ENCODE measurements around the gene PTX4. TPM values are rescaled to one million over a fixed set of nuclear protein-coding genes. Genes with fewer than 3 reads are reported as not detected.

PTX4 gene
- total RNA-seq, 1 donor from 2014 or later, result not detected

DNA sequence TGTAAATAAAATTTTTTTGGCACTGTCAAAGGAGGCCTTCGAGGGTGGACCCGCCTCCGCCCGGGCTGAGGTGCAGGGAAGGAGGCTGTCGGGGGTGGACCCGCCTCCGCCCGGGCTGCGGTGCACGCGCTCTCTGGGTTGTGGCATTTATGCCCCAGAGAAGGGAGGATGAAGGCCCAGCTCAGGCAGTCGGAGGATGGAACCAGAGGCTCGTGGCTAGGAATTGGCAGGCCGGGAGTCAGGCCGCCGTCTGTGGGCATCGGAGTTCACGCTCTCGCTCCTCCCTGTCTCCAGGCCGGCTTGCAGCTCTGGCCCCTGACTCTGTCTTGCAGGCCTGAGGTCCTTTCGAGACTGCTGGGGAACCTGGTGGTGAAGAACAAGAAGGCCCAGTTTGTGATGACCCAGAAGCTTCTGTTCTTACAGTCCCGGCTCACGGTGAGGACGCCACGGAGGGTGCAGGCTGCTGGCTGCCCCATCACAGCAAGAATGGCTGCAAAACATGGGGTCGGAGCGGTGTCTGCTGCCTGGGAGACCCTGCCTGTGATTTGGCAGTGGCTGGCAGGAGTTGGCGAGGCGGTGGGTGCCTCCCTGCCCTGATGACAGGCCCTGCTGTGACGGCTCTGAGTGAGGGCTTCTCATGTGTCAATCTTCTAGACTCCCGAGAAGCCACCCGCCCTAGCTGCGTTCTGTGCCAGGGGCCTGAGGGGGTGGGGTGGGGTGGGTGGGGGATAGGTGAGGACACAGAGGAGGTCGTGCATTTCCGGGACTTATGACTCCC lies 10.3 kb upstream of the PTX4 start:
- no peak overlapping the region for H3K27ac Mint-ChIP-seq
- ATAC-seq (ENCODE audit: low read depth) (no peak), DNase-seq (no peak)
- peaks cover 6% of the 10 kb centered on the region for H3K4me1 Mint-ChIP-seq
- TF ChIP-seq, protein P1, sequence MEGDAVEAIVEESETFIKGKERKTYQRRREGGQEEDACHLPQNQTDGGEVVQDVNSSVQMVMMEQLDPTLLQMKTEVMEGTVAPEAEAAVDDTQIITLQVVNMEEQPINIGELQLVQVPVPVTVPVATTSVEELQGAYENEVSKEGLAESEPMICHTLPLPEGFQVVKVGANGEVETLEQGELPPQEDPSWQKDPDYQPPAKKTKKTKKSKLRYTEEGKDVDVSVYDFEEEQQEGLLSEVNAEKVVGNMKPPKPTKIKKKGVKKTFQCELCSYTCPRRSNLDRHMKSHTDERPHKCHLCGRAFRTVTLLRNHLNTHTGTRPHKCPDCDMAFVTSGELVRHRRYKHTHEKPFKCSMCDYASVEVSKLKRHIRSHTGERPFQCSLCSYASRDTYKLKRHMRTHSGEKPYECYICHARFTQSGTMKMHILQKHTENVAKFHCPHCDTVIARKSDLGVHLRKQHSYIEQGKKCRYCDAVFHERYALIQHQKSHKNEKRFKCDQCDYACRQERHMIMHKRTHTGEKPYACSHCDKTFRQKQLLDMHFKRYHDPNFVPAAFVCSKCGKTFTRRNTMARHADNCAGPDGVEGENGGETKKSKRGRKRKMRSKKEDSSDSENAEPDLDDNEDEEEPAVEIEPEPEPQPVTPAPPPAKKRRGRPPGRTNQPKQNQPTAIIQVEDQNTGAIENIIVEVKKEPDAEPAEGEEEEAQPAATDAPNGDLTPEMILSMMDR (IDR thresholded peaks at IDR 0.05), result no peak
- H3K9me3 Mint-ChIP-seq, result no peaks in the 10 kb centered on the region
- no peak overlapping the region for H3K4me3 Mint-ChIP-seq
- H3K36me3 Mint-ChIP-seq (ENCODE audit: low read depth), result peaks cover 47% of the 10 kb centered on the region
- no peaks in the 10 kb centered on the region for H3K27me3 Mint-ChIP-seq
- POLR2A ChIA-PET, result no interaction called here
- CTCF ChIA-PET, result no interaction called here
- intact Hi-C loops (cut with micrococcal nuclease), result no loop called here

DNA sequence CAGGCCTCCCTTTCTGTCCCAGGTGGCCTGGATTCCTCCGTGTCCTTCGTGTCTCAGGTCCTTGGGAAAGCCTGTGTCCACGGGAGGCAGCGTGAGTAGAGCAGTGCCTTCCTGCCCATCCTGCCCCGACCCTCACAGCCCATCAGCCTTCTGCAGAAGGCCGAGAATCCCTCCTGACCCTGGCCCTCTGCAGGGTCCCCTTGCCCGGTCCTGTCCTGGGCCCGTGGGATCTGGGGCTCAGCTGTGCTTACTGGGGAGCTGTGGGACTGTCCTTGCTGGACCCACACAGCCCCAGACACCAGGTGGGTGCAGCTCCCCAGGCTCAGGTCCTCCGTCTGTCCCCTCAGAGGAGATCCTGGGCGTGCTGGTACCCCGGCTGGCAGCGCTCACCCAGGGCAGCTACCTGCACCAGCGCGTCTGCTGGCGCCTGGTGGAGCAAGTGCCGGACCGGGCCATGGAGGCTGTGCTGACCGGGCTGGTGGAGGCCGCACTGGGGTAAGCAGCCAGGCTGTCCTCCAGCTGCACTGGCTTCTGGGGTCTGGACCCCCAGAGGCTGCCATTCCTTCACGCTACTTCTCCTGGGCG lies 8.4 kb upstream of the PTX4 start:
- ChIA-PET POLR2A (interaction anchor here (0.5 kb wide), 1 partner anchor 20 kb away, joined by 4 read pairs; no protein-coding TSS in a partner anchor), CTCF (no interaction called here)
- Mint-ChIP-seq H3K27ac (no peak overlapping the region), H3K9me3 (no peaks in the 10 kb centered on the region), H3K36me3 (ENCODE audit: low read depth) (peaks cover 40% of the 10 kb centered on the region), H3K27me3 (no peaks in the 10 kb centered on the region), H3K4me1 (peaks cover 15% of the 10 kb centered on the region), H3K4me3 (no peak overlapping the region)
- DNase-seq (no peak), ATAC-seq (ENCODE audit: low read depth) (no peak)
- TF ChIP-seq, protein P1 (IDR thresholded peaks at IDR 0.05), result no peak
- intact Hi-C loops (cut with micrococcal nuclease), result no loop called here

DNA sequence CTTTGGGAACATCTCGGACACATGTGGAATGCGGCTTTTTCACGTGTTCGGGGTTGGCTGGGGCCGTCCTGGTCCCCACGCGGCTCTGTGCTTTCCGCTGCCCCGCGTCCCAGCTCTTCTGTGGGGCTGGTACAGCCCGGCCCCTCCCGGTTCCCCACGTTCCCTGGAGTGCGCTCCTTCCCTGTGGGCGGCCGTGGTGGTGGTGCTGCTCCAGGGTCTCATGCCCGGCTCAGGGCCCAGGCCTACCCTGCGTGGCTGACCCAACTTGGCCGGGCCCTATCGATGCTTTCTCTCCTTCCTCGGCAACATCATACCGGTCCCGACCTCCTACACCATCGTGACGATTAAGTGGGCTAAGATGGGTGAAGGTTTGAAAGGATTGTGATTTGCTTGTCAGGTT lies 7.7 kb upstream of the PTX4 start:
- TF ChIP-seq, protein P1 (IDR thresholded peaks at IDR 0.05), result no peak
- Mint-ChIP-seq H3K4me1 (peaks cover 15% of the 10 kb centered on the region), H3K36me3 (ENCODE audit: low read depth) (peaks cover 38% of the 10 kb centered on the region), H3K27me3 (no peaks in the 10 kb centered on the region), H3K9me3 (no peaks in the 10 kb centered on the region), H3K27ac (no peak overlapping the region), H3K4me3 (no peak overlapping the region)
- ChIA-PET CTCF (no interaction called here), POLR2A (no interaction called here)
- intact Hi-C loops (cut with micrococcal nuclease), result no loop called here
- ATAC-seq (ENCODE audit: low read depth), result no peak
- no peak for DNase-seq

DNA sequence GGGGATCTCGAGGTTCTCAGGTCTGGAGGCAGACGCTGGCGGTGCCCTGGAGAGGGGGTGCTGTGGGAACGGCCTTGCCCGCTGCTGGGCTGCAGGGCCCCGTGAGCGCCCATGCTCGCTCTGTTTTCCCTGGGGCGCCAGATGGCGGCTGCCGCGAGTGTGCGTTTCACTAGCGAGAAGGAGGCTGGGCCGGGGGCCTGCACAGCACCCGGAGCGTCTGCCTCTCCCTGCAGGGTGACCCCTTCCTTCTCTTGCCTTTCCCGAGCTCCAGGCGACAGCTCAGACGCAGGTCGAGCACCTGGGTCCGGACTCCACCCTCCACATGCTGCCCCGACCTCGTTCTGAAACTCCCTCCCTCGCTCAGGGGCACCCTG lies 7.1 kb upstream of the PTX4 start:
- no peaks in the 10 kb centered on the region for H3K27me3 Mint-ChIP-seq
- ChIA-PET POLR2A (no interaction called here), CTCF (no interaction called here)
- H3K9me3 Mint-ChIP-seq, result no peaks in the 10 kb centered on the region
- peaks cover 38% of the 10 kb centered on the region for H3K36me3 Mint-ChIP-seq (ENCODE audit: low read depth)
- intact Hi-C loops (cut with micrococcal nuclease), result no loop called here
- no peak overlapping the region for H3K4me3 Mint-ChIP-seq
- ATAC-seq (ENCODE audit: low read depth) (no peak), DNase-seq (no peak)
- H3K4me1 Mint-ChIP-seq, result peaks cover 18% of the 10 kb centered on the region
- TF ChIP-seq, protein P1 (IDR thresholded peaks at IDR 0.05), result no peak
- no peak overlapping the region for H3K27ac Mint-ChIP-seq

DNA sequence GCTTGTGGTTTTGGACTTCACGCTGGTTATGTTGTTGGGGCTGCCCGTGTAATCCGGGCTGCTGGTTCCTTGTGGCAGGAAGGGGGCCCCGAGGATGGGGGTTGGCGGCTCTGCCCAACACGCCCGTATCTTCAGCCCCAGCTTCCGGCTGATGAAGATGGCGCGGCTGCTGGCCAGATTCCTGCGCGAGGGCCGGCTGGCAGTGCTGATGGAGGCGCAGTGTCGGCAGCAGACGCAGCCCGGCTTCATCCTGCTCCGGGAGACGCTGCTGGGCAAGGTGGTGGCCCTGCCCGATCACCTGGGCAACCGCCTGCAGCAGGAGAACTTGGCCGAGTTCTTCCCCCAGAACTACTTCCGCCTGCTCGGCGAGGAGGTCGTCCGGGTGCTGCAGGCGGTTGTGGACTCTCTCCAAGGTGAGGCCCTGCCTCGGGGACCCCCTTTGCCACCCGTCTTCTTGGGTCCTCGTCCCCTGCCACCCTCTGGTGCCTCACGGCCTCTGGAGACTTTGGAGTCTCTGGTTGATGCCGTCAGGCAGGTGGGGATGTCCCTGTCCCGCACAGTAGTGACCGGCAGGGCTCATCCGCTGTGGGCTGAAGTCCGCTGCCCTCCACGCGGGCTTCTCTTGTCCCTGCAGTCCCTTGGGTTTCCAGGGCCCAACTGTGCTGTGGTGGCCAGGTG lies 6.6 kb upstream of the PTX4 start:
- Mint-ChIP-seq H3K27me3 (no peaks in the 10 kb centered on the region), H3K4me1 (peaks cover 18% of the 10 kb centered on the region), H3K4me3 (peak overlapping the region; percentile 56), H3K36me3 (ENCODE audit: low read depth) (peaks cover 38% of the 10 kb centered on the region), H3K9me3 (no peaks in the 10 kb centered on the region), H3K27ac (no peak overlapping the region)
- intact Hi-C loops (cut with micrococcal nuclease), result no loop called here
- TF ChIP-seq, protein P1 (IDR thresholded peaks at IDR 0.05), result no peak
- ChIA-PET POLR2A (interaction anchor here (2.5 kb wide), 1 partner anchor 117 kb away, joined by 6 read pairs; no protein-coding TSS in a partner anchor), CTCF (no interaction called here)
- DNase-seq, result no peak
- no peak for ATAC-seq (ENCODE audit: low read depth)

All from activated B cell treated with CpG ODN at 0.5 μM for 24 hours (primary cell).